Nephron progenitor cell (in vitro differentiated cells): ENCODE measurements around the gene PCSK6.

Source experiments
- DNase-seq: peaks from one replicate; pipeline ENCODE4 v3.0.0; 2021
- H3K27ac Mint-ChIP-seq: 2 replicates; pipeline ENCODE4 v1.8.0; 2021; ENCODE audit warnings: mild to moderate bottlenecking, moderate library complexity, mixed read lengths
- H3K27me3 Mint-ChIP-seq: 2 replicates; pipeline ENCODE4 v1.8.0; 2021; ENCODE audit warnings: mild to moderate bottlenecking, low read depth, mixed read lengths; ENCODE audit not compliant: poor library complexity
- H3K36me3 Mint-ChIP-seq: 2 replicates; pipeline ENCODE4 v1.8.0; 2021; ENCODE audit warnings: low read depth, mixed read lengths
- H3K4me1 Mint-ChIP-seq: 2 replicates; pipeline ENCODE4 v1.8.0; 2021; ENCODE audit warnings: mixed read lengths
- H3K4me3 Mint-ChIP-seq: 2 replicates; pipeline ENCODE4 v1.8.0; 2021; ENCODE audit warnings: mild to moderate bottlenecking, moderate library complexity, mixed read lengths
- H3K9me3 Mint-ChIP-seq: 2 replicates; pipeline ENCODE4 v1.8.0; 2021; ENCODE audit warnings: mild to moderate bottlenecking, moderate library complexity, mixed read lengths
- TF ChIP-seq, protein P1 (sequence below): fragments of 200-600 bp; sonication (generic); IDR thresholded peaks from 2 replicates; pipeline ENCODE4 v1.5.0; 2021; ENCODE audit warnings: antibody characterized with exemption

PCSK6 gene

DNA sequence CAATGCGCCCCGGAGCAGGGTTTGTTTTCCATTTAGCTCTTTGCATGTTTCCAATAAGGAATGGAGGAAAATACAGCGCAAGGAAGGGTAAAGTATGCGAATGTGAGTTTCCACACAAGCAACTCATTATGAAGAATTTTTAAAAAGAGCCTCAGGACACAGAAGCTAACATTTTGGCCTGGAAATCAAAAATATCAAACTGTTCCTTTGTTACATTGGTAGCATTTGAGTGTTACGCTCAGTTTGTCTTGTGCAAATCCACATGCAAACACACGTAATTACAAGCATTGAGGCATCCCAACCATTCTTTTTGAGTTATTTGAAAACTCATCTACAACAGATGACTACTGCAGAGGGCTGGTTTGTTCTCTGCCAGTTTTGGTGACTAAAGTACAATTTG lies 101.5 kb downstream of the PCSK6 start:
- H3K36me3 Mint-ChIP-seq, result no peaks in the 10 kb centered on the region
- no peak overlapping the region for H3K4me3 Mint-ChIP-seq
- H3K4me1 Mint-ChIP-seq, result no peaks in the 10 kb centered on the region
- no peaks in the 10 kb centered on the region for H3K9me3 Mint-ChIP-seq
- TF ChIP-seq, protein P1, sequence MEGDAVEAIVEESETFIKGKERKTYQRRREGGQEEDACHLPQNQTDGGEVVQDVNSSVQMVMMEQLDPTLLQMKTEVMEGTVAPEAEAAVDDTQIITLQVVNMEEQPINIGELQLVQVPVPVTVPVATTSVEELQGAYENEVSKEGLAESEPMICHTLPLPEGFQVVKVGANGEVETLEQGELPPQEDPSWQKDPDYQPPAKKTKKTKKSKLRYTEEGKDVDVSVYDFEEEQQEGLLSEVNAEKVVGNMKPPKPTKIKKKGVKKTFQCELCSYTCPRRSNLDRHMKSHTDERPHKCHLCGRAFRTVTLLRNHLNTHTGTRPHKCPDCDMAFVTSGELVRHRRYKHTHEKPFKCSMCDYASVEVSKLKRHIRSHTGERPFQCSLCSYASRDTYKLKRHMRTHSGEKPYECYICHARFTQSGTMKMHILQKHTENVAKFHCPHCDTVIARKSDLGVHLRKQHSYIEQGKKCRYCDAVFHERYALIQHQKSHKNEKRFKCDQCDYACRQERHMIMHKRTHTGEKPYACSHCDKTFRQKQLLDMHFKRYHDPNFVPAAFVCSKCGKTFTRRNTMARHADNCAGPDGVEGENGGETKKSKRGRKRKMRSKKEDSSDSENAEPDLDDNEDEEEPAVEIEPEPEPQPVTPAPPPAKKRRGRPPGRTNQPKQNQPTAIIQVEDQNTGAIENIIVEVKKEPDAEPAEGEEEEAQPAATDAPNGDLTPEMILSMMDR, result no peak
- no peak overlapping the region for H3K27ac Mint-ChIP-seq
- H3K27me3 Mint-ChIP-seq, result peaks cover 24% of the 10 kb centered on the region
- no peak for DNase-seq

- DNase-seq, result no peak
- H3K27ac Mint-ChIP-seq, result no peak overlapping the region
- no peaks in the 10 kb centered on the region for H3K9me3 Mint-ChIP-seq
- no peaks in the 10 kb centered on the region for H3K4me1 Mint-ChIP-seq
- TF ChIP-seq, protein P1, result no peak
- no peak overlapping the region for H3K4me3 Mint-ChIP-seq
- no peaks in the 10 kb centered on the region for H3K36me3 Mint-ChIP-seq
- H3K27me3 Mint-ChIP-seq, result peaks cover 20% of the 10 kb centered on the region
Measured at GRCh38 chr15:101387574-101387973, 101.9 kb downstream of the PCSK6 start.

DNA sequence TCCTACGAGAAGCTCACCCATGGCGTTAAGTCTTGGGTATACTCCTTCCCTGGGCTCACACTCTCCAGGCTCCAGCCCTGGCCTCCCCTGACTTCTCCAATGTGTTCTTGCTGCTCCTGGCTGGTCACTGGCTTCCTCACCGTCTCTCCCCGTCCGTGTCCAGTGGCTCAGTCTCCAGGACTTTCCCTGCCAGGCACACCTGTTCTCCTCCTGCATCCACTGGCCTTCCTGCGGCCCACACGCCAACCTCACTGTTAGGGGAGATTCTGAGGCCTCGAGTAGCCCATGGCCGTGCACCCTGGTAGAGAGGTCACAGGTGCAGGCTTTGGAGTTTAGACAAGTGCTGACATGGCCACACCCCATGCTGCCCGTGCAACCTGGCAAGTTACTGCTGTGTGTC lies 102.5 kb downstream of the PCSK6 start:
- DNase-seq, result no peak
- peaks cover 20% of the 10 kb centered on the region for H3K27me3 Mint-ChIP-seq
- TF ChIP-seq, protein P1, result no peak
- no peaks in the 10 kb centered on the region for H3K4me1 Mint-ChIP-seq
- no peaks in the 10 kb centered on the region for H3K36me3 Mint-ChIP-seq
- no peaks in the 10 kb centered on the region for H3K9me3 Mint-ChIP-seq
- H3K27ac Mint-ChIP-seq, result no peak overlapping the region
- no peak overlapping the region for H3K4me3 Mint-ChIP-seq

DNA sequence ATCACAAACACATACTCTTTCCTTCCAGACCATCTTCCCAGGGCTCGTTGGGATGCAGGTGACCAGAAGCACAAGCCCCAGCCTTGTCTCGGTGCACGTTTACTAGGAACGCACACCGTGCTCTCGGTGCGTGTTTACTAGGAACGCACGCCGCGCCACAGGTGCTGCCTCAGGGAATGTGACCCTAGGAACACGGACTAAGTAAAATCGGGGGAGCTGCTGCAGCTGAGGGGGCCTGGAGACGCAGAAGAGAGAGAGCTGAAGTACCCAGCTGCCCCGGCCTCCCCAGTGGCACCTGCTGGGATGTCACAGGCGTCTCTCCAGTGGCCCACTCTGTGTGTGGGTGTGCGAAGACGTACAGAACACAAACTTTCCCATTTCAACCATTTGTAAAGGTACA lies 103.5 kb downstream of the PCSK6 start:
- Mint-ChIP-seq H3K27ac (no peak overlapping the region), H3K4me3 (no peak overlapping the region)
- DNase-seq, result no peak

DNA sequence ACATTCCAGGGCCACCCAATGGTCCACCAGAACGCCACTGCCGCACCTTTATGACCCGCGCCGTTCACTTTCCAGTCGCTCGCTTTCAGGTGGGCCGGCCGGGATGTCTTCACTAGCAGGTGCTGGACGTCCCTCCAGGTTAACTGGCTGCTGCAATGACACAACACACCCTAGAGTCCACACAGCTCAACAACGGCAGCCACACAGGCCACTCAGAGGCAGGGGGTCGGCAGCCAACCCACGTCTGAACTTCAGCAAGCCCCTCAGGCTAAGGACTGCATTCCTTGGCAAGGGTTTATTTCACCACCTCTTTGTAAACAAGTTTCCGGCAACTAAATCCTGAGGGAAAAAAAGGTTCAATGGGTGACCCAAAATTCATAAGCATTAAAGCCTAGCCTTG lies 105.2 kb downstream of the PCSK6 start:
- Mint-ChIP-seq H3K4me3 (no peak overlapping the region), H3K9me3 (no peaks in the 10 kb centered on the region), H3K27me3 (peaks cover 14% of the 10 kb centered on the region), H3K36me3 (no peaks in the 10 kb centered on the region), H3K4me1 (no peaks in the 10 kb centered on the region), H3K27ac (no peak overlapping the region)
- TF ChIP-seq, protein P1, result no peak
- DNase-seq, result no peak

More for the DNA sequence above, 103.5 kb downstream of the PCSK6 start:
- TF ChIP-seq, protein P1, result no peak
- Mint-ChIP-seq H3K4me1 (no peaks in the 10 kb centered on the region), H3K36me3 (no peaks in the 10 kb centered on the region), H3K27me3 (peaks cover 20% of the 10 kb centered on the region), H3K9me3 (no peaks in the 10 kb centered on the region)

GRCh38 chr15:101382544-101382943 lies 107.0 kb downstream of the PCSK6 start:
- H3K9me3 Mint-ChIP-seq, result no peaks in the 10 kb centered on the region
- peaks cover 10% of the 10 kb centered on the region for H3K27me3 Mint-ChIP-seq
- H3K36me3 Mint-ChIP-seq, result no peaks in the 10 kb centered on the region
- no peak overlapping the region for H3K27ac Mint-ChIP-seq
- no peak for DNase-seq
- no peaks in the 10 kb centered on the region for H3K4me1 Mint-ChIP-seq
- TF ChIP-seq, protein P1, result no peak
- no peak overlapping the region for H3K4me3 Mint-ChIP-seq
